ENCODE measurements around the gene BCL2L2.

- no peak for TF ChIP-seq CTCF (IDR thresholded peaks at IDR 0.05; ENCODE audit: low read depth, low read length, missing input control)
- TF ChIP-seq ATF3 (IDR thresholded peaks at IDR 0.05), result no peak
- TF ChIP-seq REST (IDR thresholded peaks at IDR 0.05), result no peak
- no peak for TF ChIP-seq TAF1 (conservative IDR thresholded peaks at IDR 0.05)
- TF ChIP-seq EGR1 (IDR thresholded peaks at IDR 0.05; ENCODE audit: low read depth in 2 of 2), result no peak
- peak in 1 of 2 donors; percentile 6 for TF ChIP-seq RAD21 (IDR thresholded peaks at IDR 0.05)
- TF ChIP-seq YY1 (IDR thresholded peaks at IDR 0.05), result no peak
- TF ChIP-seq FOXA2 (IDR thresholded peaks at IDR 0.05), result no peak
- no peak for TF ChIP-seq SP1 (IDR thresholded peaks at IDR 0.05)
- TF ChIP-seq ZBTB33 (IDR thresholded peaks at IDR 0.05), result no peak
- no peak for TF ChIP-seq HNF4A (conservative IDR thresholded peaks at IDR 0.05)
- TF ChIP-seq MAX (IDR thresholded peaks at IDR 0.05), result no peak
Measured at GRCh38 chr14:23352506-23353432, 46.1 kb downstream of the BCL2L2 start, which contains the start of gene SLC22A17.
